GM03348 (cell line): Measurements from ENCODE around the gene PDLIM1.

Experiments used
- DNase-seq: peaks from one replicate; pipeline ENCODE4 v3.0.0; 2012; ENCODE audit warnings: low spot score

PDLIM1 gene, protein sequence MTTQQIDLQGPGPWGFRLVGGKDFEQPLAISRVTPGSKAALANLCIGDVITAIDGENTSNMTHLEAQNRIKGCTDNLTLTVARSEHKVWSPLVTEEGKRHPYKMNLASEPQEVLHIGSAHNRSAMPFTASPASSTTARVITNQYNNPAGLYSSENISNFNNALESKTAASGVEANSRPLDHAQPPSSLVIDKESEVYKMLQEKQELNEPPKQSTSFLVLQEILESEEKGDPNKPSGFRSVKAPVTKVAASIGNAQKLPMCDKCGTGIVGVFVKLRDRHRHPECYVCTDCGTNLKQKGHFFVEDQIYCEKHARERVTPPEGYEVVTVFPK

DNA sequence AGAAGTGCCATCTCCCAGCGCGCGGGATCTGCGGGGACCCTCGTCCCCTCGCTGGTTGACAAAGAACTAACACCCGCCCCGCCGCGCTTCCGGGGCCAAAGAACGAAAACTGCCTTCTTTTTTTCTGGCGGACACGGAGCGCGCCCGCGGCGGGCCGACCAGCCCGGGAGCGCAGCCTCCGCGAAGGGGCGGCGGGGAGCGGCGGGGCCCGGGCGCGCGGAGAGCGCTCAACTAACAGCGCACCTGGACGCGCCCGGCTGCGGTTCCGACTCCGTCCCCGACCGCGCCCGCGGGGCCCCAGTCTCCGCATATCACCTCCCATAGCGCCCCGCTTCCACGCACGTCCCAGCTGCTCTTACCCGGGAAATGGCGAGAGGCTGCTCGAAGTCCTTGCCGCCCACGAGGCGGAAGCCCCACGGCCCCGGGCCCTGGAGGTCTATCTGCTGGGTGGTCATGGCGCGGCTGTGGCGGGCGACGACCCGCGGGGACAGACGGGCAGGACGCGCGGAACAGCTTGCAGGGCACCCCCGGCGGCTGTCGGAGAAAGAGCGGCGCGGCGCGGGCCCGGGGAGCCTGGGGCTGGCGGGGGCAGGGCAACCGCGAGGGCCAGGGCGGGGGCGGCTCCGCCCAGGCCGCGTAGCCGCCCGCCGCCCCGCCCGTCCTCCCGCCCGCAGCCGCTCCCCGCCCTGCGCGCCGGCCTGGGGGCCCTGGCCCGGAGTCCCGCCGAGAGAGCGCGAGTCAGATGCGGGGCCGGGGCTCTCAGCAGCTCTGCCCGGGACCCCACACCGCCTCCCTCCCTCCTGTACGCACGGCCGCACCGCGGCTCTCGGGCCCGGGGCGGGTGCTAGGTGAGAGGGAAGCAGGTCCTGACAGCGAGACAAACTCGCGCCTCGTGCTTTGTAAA, at the start of gene PDLIM1:
Gene PDLIM1, minus strand, starts transcription at position 543 of the 904 bp plus-strand sequence. Its CDS starts 88 bp downstream, at position 455.
- DNase-seq = peak; percentile 95

DNA sequence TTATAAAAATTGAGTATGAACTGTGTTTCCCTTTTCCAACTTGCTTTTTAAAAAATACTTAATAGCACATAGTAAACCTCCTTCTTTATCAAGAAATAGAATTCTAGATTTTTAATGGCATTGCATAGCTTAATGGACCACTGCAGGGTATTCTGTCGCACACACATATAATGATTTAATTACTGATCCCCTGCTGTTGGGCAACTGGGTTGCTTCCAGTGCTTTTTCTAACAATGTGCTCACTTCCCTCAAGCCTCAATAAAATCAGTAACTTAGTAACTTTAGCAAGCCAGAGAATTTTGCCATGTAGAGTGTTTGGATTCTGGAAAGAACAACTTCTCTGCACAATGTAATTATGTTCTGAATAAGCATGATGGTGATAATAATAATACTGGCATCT, 49.1 kb upstream of the PDLIM1 start:
- DNase-seq = no peak

DNA sequence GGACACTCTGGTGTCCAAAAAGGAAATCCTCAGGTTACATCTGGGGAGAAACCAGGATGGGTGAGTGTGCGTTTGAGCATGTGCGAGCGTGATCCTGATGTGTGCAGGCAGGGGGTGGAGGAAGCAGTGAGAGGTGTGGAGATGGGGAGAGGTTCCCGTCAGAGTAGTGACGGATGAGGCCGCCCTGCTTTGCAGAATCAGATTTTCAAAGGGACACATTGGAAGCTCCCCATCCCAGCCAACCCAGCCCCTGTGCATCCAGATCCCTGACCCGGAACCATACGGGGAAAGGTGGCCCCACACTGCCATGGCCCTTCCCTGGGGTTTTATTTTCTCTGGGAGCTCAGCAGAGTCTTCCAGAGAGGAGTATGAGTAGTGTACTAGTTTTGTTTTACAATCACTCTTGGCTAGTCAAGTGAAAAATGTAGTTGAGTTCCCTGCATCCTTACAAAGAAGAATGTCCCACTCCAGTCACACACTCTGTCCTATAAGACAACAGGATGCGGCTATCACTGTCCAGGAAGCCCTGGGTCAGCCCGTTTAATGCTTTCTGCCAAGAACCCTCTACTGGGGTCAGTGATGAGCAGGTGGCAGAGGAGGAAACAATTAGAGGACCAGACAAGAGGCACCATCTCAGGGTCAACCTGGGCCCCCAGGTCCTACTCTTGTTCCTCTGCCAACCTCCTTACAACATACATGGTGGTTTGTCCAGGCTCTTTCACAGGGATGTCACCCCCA, 46.8 kb upstream of the PDLIM1 start:
- no peak for DNase-seq

DNA sequence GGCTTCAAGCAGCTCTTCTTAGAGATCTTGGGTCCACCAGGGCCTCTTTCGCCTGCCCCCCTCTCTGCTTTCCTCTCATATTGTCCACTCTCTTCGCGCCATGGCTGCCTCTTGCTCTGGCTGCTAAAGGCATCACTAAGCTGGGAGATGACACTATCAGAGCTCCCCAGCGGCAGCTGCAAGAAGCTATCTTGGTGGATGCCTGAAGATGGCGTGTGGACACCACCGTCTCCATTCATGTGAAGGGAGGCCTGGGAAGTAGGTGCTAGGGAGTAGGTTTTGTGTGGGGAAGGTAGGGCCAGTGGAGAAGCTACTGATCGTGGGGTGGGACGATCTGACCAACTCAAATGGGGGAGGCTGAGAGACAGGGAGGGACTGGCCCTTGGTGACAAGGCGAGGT, 45.9 kb upstream of the PDLIM1 start:
- DNase-seq = no peak

DNA sequence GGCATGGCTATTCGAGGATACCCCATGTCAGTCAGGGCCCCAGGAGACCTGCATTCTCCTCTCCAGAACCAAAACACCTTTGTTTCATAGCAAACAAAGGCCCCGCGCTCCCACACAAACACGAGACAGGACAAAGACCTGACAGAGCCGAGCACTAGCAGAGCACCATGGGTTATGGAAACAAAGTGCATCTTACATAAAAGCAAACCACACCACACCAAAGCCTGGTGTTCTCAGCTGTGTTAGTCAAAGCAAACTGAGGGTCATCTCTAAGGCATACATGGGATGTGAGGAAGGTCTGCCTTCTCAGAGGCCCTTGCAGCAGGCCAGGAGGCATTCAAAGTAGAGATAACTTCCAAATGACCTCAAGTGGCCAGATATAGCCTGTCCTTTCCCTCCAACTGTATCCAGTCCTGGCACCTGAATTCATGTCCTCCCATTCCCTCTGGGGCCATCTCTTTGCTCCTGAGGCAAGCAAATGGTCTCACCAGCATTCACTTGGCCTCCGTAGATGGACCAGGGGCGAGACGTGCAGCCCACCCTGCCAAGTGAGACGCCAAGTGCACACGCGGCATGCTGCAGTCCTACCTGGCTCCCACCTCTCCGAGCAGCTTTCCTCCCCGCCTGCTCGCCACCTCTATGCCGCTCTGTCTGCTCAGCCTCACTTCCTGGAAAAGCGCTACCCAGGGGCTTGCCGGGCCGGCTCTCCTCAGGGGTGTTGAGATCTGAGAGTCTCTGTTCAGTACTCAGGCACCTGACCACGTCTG, 45.3 kb upstream of the PDLIM1 start:
- DNase-seq = no peak

DNA sequence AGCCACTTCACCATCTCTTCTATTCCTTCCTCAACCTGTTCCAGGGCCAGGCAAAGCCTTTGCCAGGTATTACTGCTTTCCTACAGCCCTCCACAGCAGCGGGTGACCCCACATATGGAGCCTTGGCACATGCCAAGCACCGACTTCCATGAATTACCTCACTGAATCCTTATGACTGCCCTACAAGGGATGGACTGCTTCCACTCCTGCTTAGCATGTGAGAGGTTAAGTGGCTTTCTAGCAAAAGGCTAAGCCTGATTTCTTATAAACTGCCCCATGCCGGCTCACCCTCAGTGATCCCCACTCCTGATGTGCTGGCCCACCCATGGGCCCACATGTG, 44.0 kb upstream of the PDLIM1 start:
- no peak for DNase-seq

DNA sequence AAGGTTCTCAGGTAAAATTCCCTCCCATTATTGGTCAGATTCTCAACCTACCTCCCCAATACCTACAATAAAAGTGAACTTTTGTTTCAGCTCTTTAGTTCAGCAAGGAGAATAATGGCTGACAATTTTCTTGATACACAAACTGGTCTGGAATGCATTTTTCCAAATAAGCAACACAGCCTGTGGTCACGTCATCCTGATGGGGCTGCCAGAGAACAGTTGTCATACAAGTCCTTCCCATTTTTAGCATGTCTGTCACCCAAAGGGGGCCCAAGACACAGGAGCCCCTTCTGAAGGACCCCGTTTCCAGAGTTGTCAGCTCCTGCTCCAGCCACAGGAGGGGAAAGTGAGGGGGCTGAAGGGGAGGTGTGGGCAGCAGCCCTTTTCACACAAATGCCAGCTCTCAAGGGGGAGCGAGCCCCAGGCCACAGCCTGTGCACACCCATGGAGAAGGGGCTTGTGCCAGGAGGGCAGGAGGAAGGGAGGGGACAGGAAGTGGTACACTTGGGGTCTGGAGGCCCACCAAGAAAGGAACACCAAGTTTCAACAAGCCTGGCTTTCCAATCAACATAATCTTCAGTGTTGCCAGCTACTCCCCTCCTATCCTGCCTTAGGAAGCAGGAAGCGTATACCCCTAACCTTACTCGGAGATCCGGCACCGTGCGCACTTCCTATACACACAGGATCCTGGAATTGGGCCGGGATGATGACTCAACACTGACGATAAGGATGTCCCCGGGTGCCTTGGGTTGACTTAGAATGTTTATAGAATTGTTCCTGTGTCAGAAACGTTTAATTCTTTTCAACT, 43.4 kb upstream of the PDLIM1 start:
- DNase-seq = peak; percentile 85

DNA sequence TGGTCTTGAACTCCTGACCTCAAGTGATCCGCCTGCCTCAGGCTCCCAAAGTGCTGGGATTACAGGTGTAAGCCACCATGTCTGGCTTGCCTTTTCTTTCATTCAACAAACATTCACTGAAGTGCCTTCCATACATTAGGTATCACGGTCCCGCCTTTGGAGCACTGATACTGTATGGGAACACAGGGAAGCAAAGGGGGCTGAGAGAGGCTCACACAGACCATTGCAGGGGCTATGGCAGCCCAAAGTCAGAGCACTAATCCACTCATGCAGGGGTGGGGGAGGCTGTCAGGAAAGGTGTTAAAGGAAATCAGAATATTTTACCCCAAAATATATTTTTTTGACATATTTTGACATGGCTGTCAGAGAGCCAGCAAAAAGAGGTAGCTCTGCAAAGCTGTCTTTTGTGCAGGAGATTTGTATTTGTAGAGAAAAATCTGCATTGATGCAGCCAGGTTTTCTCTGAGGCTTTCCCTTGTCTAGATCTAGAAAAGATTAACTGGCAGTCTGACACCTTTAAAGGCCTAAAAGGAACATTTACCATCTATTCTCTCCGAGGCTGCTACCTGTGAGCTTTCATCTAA, 42.0 kb upstream of the PDLIM1 start:
- DNase-seq = no peak

DNA sequence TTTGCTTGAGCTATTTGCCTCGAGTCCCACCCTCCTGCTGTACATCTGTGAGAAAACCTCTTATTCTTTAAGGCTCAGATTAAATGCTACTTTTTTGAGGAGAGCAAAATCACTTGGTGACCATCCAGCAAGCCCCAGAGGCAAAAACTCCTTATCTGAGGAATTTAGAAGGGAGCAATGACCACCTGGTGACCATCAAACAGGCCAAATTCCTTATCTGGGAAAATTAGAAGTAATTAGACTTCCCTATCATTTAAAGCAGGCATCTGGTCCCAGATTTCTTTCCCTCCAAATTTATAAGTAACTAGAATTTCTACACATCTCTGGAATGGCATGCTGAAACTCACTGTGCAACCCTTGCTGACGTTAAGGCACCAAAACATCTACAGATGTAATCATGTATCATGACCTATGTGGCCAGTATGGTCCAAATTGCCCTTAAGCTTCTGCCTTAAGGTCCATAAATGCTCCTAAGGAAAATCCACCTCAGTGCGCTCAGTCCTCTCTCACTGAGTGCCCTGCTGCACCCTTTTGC, 40.9 kb upstream of the PDLIM1 start:
- no peak for DNase-seq

DNA sequence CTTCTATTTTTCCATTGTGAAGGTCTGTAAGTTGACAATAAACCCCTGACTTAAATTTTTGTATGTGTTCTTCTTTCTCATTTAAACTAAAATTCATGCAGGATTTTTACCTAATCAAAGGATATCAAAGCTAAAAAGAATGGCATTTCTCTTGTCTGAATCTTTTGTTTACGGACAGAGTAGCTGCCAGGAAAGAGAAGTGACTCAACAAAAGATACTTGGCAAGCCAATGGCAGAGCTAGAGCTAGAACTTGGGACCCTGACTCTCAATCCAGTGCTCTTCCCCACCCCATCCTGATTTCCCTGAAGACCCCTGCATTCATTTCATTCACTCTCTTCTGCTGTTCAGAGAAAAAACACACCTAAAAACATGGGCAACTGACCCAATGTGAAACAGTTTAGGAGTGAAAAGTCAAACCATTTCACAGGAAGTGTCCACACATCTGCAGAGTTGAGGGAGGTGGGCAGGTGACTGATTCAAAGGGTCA, 40.2 kb upstream of the PDLIM1 start:
- DNase-seq = no peak

DNA sequence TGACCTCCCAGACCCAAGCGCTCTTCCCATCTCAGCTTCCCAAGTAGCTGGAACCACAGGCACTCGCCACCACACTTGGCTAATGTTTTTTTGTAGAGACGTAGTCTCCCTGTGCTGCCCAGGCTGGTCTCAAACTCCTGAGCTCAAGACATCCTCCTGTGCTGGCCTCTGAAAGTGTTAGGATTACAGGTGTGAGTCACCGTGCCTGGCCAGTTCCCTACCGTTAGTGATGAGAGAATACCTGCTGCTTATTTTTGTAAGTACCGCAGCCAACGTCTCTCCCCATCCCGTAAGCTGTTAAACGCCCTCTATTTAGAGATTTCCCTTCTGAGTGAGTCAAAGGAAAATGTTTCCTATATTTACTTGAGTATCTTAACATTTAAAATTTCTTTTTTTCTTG, 38.5 kb upstream of the PDLIM1 start:
- no peak for DNase-seq

DNA sequence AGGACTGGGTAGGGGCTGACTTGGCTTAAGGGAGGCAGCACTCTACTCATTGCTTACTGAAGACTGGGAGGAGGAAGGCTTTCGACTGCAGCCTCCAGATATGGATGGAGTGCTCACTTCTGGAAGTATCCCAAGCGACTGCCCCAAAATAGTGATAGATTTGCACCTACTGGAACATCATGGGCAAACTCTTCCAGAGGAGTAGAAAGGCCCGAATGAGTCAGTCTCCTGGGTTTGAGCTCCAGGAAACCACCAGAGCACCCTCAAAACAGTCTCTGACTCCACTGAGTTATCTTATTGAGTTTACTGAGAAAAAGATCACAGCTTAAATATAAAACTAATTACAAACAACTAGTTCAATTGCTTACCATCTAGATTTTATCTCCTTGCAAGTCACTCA, 37.2 kb upstream of the PDLIM1 start:
- no peak for DNase-seq

DNA sequence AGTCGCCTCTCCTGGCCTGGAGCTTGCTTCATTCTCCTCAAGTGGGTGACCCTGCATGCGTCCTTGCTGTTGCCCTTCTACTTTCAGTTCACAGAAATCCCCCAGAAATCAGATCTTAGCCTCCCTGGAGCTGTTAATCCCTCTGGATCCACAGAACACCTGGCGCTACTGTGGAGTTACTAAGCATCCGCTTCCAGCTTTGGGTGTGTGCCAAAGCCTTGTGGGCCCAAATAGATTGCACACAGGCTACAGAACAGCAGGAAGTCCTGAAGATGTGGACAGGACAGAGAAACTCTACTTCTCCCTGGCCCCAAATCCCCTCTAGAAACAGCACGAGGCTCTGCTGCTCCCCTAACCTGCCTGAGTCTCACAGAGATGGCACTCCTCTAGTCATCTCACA, 36.6 kb upstream of the PDLIM1 start:
- no peak for DNase-seq

DNA sequence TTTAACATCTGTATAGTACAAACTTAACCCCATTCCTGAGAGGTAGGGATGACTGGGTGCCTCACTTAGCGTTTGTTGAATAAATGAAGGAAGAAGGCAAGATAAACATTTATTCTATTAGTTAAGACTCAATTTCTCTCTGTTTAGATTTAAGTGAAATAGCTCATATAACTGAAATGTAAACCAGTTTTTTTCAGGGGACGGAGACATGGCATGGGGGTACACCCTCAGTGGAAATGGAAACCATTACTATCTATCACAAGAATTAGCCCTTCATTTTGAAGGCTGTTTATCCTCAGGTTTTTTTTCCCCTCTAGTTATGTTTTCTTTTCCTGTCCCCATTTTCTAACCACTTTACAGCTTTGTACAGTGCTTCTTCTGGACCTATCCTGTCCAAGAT, 35.6 kb upstream of the PDLIM1 start:
- no peak for DNase-seq

DNA sequence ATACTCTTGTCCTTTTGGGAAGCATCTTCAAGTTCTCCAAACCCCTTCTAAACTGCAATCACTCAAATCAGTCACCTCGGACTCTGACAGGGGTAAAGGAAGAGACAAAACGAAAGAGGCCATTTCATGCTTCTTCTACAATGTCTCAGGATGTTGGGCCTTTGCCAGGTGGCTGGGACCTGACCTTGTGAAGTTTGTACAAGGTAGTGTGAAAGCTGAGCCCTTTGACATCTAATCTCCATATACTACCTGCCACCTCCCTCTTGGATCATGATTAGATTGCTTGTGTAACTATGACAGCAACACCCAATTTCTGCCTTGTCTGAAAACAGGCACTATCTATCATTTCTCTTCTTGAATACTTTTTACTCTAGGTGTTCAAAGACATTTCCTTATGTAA, 35.1 kb upstream of the PDLIM1 start:
- DNase-seq = no peak

DNA sequence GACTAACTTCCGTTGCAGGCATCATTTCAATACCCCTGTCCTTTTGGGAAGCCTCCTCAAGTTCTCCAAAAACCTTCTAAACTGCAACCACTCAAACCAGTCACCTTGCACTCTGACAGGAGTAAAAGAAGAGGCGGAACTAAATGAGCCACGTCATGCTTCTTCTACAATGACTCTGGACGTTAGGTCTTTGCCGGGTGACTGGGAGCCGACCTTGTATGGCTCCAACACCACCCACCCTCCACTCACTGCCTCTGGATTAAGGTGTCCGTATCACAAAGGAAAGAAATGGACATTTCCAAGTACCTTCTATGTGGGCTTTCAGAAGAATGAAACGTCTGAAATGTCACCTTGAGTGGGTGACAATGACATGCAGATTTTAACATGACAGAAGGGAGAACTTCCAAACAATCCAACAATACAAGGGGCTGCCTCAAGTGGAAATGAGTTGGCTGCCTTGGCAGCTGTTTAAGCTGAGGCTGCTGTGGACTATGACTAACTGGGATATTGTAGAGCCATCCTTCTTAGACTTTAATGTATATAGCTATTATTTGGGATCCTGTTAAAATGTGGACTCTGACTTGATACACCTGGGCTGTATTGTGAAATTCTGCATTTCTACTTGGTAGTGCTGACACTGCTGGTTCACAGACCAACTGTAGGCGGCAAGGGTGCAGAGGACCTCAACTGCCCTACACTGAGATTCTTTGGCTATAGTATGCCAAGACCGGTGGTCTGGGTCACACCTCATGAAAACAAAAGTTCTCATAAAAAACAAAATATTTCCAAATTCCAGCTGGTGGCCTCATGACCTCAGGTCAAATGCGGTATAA, 33.8 kb upstream of the PDLIM1 start:
- DNase-seq = no peak

DNA sequence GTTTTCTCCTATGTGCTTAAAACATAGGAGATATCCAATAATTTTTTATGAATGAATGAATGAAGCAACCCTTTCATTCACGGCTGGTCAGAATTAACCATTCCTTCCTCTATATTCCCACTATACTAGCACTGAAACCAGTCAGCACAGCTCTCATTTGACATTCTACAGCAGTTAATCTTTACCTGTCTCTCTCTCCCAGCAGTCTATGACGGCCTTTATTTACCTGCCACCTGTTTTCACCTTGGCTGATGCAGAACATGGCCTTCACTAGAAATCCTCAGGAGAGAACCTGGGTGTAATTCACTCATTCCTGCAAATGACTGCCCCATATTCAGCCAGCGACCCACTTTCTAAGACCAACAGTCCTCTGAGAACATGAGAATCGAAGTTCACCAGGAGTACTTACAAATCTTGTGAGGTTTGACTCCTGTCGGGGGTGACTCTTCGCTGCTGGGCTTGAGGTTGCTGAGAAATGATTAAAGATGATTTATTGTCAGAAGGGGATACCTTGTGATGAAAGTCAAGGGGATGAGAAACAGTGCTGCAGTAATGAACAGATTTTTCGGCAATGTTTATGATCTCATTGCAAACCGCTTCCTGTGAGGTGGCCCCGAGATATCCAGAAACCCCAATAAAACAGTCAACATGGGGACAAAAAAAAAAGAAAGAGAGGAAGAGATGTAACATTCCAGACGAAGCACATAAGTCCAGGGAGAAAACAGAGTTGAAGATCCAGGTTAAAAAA, 30.9 kb upstream of the PDLIM1 start:
- no peak for DNase-seq

DNA sequence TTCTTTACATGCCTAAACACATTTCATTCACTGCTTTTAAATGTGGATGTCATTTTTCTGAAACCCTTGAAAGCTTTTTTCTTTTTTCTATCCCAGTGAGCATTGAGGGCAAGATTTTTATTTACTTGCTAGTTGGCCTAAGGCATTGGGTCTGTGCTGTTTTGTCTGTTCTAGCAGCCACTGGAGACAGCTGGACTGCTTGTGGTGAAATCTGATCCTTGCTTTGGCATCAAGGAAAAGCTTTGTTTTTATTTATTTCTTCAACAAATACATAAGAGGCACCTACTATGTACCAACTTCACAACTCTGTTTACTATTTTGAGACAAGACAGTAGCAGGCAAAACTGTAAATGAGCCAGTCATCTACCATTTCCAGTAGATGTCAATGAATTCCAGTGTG, 28.4 kb upstream of the PDLIM1 start:
- no peak for DNase-seq

DNA sequence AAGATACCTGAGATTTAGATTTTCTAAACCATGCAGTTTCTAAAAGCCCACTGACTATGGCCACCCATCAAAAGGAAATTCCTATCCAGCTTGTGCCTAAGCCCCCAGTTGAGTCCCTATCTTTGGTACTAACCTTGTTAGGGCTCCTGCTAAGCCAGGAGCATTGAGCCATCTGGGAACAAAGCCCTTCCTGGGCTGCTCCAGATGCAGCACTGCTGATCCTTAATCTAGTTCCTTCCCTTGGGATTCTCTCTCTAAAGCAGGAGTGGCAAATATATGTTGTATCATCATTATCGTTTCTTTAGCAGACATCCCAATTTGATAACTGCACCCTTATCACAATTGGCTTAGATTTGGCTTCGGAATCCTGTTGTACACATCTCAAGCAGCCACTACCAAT, 24.7 kb upstream of the PDLIM1 start:
- DNase-seq = no peak
